Effector memory CD4-positive, alpha-beta T cell (primary cell): ENCODE measurements around the gene UNC79.

Source experiments
- DNase-seq, 3 donors: peaks; one replicate each; pipeline ENCODE4 v3.0.0-alpha.2; 2020
- H3K27ac ChIP-seq: 2 replicates; pipeline ENCODE4 v1.7.0; 2013; ENCODE audit warnings: mild to moderate bottlenecking, low read length, moderate library complexity; ENCODE audit not compliant: insufficient read depth, poor library complexity, severe bottlenecking
- H3K27me3 ChIP-seq: replicated peaks from 2 replicates; pipeline ENCODE4 v1.7.0; 2013; ENCODE audit warnings: mild to moderate bottlenecking, low read length; ENCODE audit not compliant: insufficient read depth, control insufficient read depth, poor library complexity, severe bottlenecking
- H3K36me3 ChIP-seq: 2 replicates; pipeline ENCODE4 v1.7.0; 2013; ENCODE audit warnings: mild to moderate bottlenecking, low read length, moderate library complexity; ENCODE audit not compliant: control insufficient read depth, insufficient read depth
- H3K4me1 ChIP-seq: 2 replicates; pipeline ENCODE4 v1.7.0; 2013; ENCODE audit warnings: low read length, mild to moderate bottlenecking; ENCODE audit not compliant: control insufficient read depth, insufficient read depth, poor library complexity, severe bottlenecking
- H3K4me3 ChIP-seq: 2 replicates; pipeline ENCODE4 v1.7.0; 2013; ENCODE audit warnings: low read length, low read depth, mild to moderate bottlenecking; ENCODE audit not compliant: insufficient read depth, poor library complexity, severe bottlenecking
- H3K9me3 ChIP-seq: 2 replicates; pipeline ENCODE4 v1.7.0; 2013; ENCODE audit warnings: mild to moderate bottlenecking, low read length, moderate library complexity; ENCODE audit not compliant: control insufficient read depth

Gene UNC79

GRCh38 chr14:93748208-93749075 is 317.7 kb downstream of the UNC79 start:
- H3K4me1 ChIP-seq: no peaks in the 10 kb centered on the region
- H3K36me3 ChIP-seq: no peaks in the 10 kb centered on the region
- no peaks in the 10 kb centered on the region for H3K9me3 ChIP-seq
- H3K4me3 ChIP-seq: no peak overlapping the region
- H3K27ac ChIP-seq: no peak overlapping the region
- no peak for DNase-seq
- no peaks in the 10 kb centered on the region for H3K27me3 ChIP-seq

- Histone ChIP-seq H3K36me3 (no peaks in the 10 kb centered on the region), H3K9me3 (no peaks in the 10 kb centered on the region), H3K4me1 (no peaks in the 10 kb centered on the region), H3K27me3 (no peaks in the 10 kb centered on the region), H3K4me3 (no peak overlapping the region), H3K27ac (no peak overlapping the region)
- DNase-seq: no peak
Measured at GRCh38 chr14:93749076-93749420, 318.3 kb downstream of the UNC79 start.

GRCh38 chr14:93751946-93752655 is 321.4 kb downstream of the UNC79 start:
- no peaks in the 10 kb centered on the region for H3K36me3 ChIP-seq
- no peak for DNase-seq
- H3K4me3 ChIP-seq: no peak overlapping the region
- H3K9me3 ChIP-seq: no peaks in the 10 kb centered on the region
- no peak overlapping the region for H3K27ac ChIP-seq
- no peaks in the 10 kb centered on the region for H3K4me1 ChIP-seq
- H3K27me3 ChIP-seq: no peaks in the 10 kb centered on the region

GRCh38 chr14:93752980-93753561 is 322.3 kb downstream of the UNC79 start:
- H3K27me3 ChIP-seq: no peaks in the 10 kb centered on the region
- DNase-seq: no peak
- no peak overlapping the region for H3K27ac ChIP-seq
- H3K36me3 ChIP-seq: no peaks in the 10 kb centered on the region
- H3K4me1 ChIP-seq: no peaks in the 10 kb centered on the region
- H3K9me3 ChIP-seq: no peaks in the 10 kb centered on the region
- no peak overlapping the region for H3K4me3 ChIP-seq

- no peaks in the 10 kb centered on the region for H3K9me3 ChIP-seq
- DNase-seq: no peak
- H3K4me1 ChIP-seq: no peaks in the 10 kb centered on the region
- H3K36me3 ChIP-seq: no peaks in the 10 kb centered on the region
- no peak overlapping the region for H3K27ac ChIP-seq
- H3K4me3 ChIP-seq: no peak overlapping the region
- no peaks in the 10 kb centered on the region for H3K27me3 ChIP-seq
Measured at GRCh38 chr14:93753647-93754046, 322.9 kb downstream of the UNC79 start.

- H3K9me3 ChIP-seq: no peaks in the 10 kb centered on the region
- no peak for DNase-seq
- H3K27ac ChIP-seq: no peak overlapping the region
- H3K27me3 ChIP-seq: no peaks in the 10 kb centered on the region
- no peaks in the 10 kb centered on the region for H3K36me3 ChIP-seq
- no peak overlapping the region for H3K4me3 ChIP-seq
- H3K4me1 ChIP-seq: no peaks in the 10 kb centered on the region
Measured at GRCh38 chr14:93757206-93757605, 326.5 kb downstream of the UNC79 start.
